Stimulated activated CD4-positive, alpha-beta T cell treated with anti-CD3 and anti-CD28 coated beads, Interleukin-1b, Interleukin-23, amount 100 ng/mL, for 1 hour (primary cell): ENCODE data around the gene VKORC1.
"Not testable (repeated sequence)": the region's sequence is repeated elsewhere in the genome, so short reads cannot be mapped to it uniquely, and the experiment has no call there.

Source experiments
- DNase-seq, 2 donors: peaks; one replicate each; pipeline ENCODE4 v3.0.0-alpha.2; 2020; ENCODE audit warnings: low read depth in 2 of 2

VKORC1 gene

DNA sequence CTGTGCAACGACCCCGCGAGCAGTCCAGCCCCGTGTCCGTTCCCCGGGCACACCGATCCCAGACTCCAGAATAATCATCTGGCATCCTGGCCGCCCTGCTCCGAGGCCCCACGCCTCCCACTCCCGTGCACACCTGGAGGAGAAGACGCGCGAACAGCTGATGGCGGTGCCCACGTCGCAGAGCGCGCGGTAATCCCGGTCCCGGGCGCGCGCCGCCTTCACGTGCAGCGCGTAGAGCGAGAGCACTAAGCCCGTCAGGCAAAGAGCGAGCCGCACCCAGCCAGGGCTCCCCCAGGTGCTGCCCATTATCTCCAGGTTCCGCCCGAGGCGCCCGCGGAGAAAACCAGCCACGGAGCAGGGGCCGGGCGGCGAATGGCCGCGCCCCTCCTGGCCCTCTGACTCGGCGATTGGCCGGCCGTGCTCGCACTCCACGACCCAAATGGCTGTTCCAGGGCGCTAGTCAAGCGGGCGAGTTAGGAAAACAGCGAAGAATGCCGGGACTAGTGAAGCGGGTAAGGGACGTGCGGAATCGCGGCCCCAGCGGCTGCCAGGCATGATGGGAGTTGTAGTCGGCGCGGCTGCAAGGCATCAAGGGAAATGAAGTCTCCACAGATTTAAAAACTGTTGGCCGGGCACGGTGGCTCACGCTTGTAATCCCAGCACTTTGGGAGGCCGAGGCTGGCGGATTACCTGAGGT is at the start of gene VKORC1:
VKORC1 (minus strand) TSS at position 374 of the 697 bp plus-strand sequence; CDS start at position 306, 68 bp downstream.
- DNase-seq, result peak; percentile 59 to 70

DNA sequence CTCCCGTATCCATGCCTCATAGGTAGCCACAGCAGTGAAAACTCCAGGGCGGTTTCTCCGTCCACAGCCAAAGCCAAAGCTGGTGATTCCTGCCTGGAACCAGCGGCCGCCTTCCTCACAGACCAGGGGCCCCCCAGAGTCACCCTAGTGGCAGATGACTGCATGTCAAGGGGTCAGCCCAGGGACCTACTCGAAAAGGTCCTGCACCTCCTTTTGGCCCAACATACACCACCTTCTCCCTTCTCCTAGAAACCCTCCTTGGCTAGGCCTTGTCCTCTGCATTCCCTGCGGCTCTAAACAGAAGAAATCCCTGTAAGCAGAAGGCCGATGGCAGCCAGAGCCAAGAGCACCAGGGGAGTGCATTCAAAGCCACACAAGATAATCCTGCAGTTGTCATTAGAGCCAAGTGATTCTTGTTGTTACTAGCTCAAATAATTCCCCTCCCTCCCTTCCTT is 49.1 kb upstream of the VKORC1 start:
- no peak for DNase-seq

DNA sequence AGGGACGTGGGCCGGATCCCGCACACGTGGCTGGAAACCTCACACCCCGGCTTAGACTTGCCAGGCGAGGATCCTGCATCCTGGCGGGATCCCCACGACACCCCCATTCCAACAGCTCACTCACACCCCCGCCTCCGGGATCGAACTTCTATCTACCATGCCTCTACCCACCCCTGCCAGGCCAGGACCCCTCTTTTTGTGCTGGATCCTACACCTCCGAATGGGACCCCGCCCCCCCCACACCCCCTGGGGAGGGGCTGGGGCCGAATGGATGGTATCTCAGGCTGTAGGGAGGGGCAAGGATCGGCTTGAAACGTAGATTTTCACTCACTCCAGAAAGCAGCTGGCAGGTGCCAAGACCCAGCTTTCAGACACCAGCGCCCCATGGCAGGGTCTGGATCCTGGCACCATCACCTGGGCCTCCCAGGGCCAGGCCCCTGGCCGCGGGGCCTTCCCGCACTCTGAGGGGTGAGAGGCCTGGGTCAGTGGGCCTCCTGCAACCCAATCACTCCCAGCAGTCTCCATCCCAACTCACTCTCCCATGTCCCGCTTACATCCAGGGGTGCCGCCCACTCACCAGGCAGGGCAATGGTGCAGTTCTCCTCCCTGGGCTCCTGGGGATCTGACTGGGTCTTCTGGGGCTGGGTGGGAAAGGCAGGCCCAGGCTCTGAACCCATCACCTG is 48.6 kb upstream of the VKORC1 start:
- DNase-seq, result no peak

DNA sequence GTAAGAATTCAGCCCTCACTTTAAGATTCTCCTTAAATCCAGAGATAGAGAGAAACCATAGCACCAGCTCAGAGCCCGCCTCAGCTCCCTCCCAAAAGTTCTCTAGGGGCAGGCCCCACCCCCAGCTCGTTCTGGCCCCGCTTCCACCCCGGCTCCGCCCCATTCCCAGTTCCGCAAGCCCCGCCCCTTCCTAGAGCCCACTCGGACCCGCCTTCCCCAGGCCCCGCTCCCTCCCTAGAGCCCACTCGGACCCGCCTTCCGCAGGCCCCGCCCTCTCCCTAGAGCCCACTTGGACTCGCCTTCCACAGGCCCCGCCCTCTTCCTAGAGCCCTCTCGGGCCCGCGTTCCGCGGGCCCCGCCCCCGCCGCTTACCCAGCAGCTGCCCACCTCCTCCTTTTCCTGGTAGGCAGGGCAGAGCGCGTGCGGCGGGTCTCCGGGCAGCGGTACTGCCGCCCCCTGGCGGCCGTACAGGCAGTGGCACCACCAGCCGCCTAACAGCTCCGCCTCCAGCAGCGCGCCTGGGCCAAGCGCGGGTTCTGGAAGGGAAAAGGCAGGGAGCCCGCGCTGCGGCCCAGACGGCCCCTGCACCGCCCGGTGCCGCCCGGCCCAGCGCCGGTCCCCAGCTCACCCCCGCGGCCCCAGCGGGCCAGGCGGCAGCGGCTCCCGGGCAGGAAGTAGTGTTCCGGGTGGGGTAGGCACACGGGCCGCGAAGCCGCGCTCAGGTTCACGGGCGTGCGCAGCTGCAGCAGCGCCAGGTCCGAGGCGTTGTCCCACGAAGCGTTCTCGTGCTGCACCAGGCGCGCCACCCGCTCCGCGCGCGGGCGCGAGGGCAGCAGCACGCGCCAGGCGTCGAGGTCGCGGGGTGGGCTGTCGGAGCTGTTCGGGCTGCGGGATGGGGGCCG is 47.8 kb upstream of the VKORC1 start:
- peak; percentile 93 to 95 for DNase-seq

DNA sequence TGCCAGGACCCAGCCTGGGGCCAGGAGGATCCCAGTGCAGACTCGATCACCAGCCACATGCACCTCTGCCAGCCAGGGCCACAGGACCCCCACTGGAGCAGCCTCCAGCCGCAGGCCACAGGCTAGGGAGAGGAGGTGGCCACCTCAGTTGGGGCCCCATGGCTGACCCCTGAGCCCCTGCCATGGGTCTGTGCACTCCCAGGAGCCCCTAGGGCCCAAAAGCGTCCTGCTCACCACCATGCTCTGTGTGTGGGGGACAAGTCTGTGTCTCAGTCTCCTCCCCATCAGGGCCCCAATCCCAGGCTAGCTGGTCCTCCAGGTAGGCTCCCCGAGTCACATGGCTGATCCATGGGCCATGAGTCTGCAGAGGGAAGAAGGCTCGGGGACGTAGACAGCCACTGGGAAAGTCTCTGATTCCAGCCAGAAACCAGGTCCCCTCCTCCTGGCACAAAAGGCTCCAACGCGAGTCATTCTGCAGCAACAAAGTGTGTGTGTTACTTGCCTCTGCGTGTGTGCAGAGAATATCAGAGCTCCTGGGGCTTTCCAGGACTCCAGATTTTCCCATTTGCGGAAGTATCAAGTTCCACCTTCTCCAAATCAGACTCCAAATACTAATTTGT is 47.0 kb upstream of the VKORC1 start:
- no peak for DNase-seq

DNA sequence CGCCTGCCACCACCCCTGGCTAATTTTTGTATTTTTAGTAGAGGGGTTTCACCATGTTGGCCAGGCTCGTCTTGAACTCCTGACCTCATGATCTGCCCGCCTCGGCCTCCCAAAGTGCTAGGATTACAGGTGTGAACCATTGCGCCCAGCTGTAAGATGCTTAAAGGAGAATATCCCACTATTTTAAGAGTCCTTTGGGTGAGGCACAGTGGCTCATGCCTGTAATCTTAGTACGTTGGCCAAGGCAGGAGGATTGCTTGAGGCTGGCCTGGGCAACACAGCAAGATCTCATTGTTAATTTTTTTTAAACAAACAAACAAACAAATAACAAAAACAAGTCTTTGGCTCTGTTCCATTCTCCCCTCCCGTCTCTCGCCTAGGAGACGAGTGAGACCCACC is 46.5 kb upstream of the VKORC1 start:
- not testable (repeated sequence) for DNase-seq

DNA sequence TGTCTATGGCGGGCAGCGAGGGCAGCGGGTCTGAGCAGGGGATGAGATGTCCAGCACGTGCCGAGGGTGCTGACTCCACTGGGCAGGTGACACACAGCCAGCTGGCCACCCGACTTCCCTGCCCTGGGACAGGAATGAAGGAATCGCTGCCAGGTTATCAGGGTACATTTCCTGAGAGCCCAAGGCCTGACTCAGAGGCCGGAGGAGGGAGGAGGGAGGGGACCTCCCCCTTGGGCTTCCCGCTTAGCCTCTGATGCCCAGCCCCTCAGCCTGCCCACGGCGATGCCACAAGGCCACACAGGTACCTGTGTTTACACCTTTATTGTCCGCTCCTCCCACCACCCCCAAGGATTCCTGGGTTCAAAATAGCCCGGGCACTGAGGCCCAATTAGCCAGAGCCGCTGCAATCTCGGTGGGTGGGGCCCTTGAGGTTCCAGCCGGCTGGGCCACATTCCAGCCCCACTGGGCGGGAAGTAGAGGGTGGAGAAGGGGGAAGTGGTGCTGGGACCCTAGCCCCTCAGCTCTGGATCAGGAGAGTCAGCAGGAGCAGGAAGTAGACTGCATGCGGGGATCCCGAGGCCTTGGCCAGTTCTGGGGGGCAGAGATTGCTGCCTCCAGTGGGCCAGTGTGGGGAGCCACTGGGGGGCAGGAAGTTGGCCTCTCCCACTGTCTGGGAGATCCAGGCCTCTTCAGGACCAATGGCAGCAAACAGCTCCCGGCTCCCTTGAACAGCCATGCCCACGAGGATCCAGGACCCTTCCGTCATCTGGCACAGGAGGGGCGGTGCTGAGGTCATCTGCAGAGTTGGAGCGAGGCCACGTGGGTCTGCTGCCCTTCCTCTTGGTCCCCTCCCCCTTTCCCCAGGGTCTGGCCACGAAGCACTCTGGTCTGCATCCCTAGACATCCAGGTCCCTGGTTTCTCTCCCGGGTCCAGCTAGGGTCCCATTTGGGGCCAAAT is 44.3 kb upstream of the VKORC1 start:
- no peak for DNase-seq

DNA sequence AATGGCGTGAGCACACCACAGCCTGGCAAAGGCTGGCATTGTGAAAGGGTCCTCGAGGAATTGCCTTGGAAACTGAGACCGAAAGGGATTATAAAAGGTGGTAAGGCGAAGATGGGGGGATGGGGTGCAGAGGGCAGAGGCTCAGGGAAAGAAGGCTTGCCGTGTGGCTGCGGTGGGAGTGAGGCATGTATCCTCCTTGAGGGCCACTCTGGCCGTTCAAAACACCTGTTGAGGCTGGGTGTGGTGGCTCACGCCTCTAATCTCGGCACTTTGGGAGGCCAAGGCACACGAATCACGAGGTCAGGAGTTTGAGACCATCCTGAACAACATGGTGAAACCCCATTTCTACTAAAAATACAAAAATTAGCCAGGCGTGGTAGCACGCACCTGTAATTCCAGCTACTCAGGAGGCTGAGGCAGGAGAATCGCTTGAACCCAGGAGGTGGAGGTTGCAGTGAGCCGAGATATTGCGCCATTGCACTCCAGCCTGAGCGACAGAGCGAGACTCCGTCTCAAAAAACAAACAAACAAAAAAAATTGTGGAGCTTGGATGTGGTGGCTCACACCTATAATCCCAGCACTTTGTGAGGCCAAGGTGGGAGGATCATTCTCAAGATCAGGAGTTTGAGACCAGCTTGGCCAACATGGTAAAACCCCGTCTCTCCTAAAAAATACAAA is 42.4 kb upstream of the VKORC1 start:
- DNase-seq, result not testable (repeated sequence)

DNA sequence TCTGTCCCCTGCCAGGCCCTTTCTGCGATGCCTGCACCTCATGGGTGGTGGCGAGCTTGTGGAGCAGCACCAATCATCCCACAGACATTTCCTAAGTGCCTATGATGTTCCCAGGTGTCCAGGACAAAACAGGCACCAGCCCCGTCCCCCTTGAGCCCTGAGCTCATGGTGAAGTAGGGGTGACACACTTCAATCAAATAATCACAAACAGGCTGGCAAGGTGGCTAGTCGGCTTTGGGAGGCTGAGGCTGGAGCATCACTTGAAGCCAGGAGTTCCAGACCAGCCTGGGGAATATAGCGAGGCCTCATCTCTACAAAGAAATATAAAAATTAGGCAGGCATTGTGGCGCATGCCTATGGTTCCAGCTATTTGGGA is 41.7 kb upstream of the VKORC1 start:
- DNase-seq, result no peak

DNA sequence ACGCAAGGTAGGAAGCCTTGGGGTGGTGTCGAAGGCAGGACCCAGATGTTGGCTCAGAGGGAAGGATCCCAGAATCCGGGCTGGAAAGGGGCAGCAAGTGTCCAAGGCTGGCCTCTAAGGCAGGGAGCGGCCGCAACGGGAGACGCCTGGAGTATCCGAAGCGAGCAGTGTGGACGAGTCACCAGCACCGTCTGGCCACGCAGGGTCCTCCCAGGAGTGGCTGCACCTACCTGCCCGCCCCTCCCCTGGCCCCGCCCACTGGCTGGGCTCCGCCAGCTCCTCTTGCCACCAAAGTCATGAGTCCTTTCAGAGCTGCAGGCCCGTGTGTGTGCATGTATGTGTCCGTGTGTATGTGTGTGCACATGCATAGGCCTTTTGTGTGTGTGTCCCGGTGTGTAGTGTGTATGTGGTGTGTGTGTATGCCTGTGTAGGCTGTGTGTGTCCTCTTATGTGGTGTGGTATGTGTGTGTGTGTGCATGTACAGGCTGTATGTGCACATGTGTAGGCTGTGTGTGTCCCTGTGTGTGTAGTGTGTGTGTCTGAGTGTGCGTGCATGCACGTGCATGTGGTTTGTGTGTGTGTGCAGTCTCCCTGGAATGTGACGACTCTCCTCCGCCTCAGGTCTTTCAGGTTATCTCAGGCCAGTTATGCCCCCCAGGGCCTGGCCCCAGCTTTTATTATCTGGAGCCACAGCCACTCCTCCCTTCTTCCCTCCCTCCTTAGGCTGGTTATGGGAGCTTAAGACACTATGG is 41.1 kb upstream of the VKORC1 start, which contains the start of gene PRSS8:
PRSS8 (minus strand) TSS at position 193 of the 752 bp plus-strand sequence. CDS start 229 bp downstream, outside the sequence.
- no peak for DNase-seq

DNA sequence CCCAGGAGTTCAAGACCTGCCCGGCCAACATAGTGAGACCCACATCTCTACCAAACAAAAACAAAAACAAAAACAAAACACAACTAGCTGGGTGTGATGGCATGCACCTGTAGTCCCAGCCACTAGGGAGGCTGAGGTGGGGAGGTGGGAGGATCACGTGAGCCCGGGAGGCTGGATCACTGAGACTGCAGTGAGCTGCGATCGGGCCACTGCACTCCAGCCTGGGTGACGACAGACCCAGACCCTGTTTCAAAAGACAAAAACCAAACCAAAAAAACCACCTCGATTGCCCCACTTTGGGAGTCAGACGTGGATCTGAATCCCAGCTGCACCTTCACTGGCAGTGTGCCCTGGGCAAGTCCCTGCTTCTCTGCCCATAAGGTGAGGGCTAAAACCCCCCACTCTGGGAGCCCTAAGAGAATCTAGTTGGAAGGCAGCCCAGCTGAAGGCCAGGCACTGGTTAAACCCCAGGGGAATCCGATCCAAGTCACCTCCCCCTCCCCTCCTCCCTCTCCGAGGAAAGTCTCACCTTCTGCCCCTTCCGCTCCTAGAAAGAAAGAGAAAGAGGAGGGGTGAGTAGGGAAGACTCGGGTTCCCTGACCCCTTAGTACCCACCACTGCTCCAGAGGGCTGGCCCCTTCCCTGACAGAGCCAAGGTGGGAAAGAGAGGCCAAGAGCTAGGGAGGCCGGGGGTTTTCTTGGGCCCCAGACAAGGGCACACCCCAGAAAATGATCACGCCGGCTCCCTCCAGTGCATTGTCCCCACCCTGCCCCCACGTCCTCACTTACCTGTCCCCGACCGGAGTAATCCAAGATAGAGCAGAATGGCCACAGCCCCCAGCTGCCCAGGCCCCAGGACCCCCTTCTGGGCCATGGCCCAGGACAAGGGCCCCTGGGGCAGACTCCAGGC is 40.3 kb upstream of the VKORC1 start:
- no peak for DNase-seq

DNA sequence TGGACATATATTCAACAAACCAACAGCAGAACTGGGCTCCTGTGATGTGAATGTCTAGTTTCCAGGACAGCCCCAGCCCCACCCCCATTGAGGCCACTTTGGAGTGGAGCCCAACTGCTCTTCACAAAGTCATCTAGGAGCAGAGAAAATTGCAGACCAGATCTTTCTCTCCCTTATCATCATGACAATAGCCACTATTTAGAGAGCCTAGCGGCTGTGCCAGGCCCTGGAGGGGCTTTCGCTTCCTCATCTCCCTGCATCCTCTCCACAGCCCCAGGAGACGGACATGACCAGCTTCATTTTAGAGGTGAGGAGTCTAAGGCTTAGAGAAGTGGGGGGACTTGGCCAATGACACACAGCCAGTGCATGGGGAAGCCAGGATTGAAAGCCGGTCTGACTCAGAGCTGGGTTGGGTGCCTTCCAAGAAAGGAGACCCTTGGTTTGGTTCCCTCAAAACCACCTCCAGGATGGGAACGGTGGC is 39.5 kb upstream of the VKORC1 start:
- no peak for DNase-seq

DNA sequence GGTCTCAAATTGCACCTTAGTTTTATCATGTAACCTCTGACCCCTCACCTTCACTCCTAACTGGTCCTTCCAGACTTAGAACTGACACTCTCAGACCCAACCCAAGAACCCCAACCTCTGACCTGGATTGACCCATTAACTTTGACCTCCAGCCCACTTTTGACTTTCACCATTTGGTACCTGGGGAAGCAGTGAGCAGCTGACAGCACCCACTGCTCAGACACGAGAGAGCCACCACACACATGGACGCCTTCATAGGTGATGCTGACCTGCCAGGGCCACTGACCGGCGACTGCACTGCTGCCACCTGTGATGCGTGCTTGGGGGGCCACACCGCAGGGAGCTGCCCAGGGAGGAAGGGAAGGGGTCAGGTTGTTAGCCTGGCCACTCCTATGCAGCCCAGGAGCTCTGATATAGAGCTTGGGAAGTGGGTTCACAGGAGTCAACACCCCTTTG is 38.5 kb upstream of the VKORC1 start:
- no peak for DNase-seq

DNA sequence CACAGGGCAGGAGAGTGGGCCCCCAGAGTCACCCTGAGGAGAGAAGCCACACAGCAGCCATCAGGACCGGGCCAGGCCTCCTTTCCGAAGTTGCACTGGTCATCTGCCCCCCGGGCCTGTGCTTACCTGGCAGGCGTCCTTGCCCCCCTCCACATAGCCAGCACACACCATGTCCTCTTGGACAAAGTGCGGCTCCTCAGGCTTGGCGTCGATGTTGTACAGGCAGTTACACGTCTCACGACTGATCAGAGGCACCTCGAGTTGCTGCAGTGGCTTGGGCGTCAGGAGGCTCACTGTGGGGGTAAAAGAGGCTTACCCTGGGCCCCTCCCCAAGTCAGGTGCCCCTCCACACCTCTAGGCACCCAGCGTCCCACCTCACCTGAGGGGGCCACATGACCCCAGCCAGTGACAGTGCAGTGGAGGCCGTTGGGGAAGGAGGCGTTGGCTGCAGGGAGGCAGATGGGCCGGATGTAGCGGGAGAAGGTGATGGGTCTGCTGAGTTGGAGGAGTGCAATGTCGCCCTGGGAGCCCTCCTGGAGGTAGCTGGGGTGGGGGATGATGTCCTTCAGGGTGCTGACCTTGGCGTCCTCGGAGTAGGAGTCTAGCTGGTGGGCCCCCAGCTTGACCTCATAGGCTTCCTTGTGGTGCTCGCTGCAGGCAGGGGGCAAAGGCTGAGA is 37.8 kb upstream of the VKORC1 start:
- DNase-seq, result no peak

DNA sequence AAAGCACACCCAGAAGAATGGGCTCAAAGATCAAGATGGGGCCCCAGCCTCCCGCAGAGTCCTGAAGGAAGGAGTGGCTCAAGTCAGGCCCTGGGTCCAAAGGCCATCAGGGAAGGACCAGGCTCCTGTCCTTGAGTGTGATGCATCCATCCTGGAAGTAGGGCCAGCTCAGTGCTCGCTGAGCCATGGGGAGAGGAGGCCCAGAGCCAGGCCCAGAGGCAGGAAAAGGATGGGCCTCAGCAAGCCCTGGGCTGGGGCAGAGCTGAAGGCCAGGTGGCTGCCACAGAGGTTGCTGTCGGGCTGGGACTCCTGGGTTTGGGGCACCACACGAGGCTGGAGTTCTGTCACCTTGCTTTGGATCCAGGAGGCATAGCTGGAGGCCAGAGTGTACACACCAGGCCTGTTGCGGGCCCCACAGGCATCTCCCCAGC is 37.3 kb upstream of the VKORC1 start:
- DNase-seq, result no peak

DNA sequence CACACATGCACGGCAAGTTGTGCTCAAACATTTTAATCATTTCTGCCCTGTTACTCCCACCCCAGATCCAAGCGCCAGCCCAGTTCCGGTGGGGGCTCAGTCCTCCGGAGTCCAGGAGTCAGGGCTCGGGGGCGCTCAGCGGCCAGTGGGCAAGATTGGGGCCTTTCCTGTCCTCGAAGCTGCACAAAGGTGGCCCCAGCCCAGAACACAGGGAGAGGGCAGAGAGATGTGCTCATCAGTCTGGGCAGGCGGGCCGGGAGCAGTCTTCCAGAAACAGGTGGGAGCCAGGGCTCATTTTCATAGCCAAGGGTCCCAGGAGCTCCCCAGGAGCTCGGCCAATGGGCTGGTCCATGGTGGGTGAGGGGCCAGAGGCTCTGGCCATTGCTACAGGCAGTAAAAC is 36.8 kb upstream of the VKORC1 start:
- no peak for DNase-seq

DNA sequence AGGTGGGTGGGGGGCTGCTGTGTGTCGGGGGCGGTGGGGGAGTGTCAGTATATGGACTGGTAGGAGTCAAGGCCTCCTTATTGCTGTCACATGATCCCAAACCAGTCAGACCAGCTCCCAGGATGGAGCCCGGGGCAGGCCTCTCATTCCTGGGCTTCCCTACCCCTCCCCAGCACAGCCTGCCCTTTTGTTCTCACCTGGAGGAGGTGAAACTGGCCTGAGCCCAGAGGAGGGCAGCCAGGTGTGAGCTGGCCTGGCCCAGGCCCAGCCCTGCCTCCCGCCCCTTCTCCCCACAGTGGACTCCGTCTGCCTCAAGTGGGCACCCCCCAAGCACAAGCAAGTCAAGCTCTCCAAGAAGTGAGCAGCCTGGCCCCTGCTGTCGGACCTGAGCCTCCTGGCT is 36.3 kb upstream of the VKORC1 start:
- no peak for DNase-seq
